ENCODE results near the gene TEKTIP1.
"Not testable (repeated sequence)": the region's sequence is repeated elsewhere in the genome, so short reads cannot be mapped to it uniquely, and the experiment has no call there.

The TEKTIP1 gene

GRCh38 chr19:3507371-3508120 is 31.4 kb upstream of the TEKTIP1 start:
- DNase-seq (ENCODE audit: insufficient read length, low spot score) (no peak), FAIRE-seq (no peak)

- not testable (repeated sequence) for FAIRE-seq; DNase-seq (ENCODE audit: insufficient read length, low spot score)
Observed at GRCh38 chr19:3508121-3508661, 30.8 kb upstream of the TEKTIP1 start.

DNA sequence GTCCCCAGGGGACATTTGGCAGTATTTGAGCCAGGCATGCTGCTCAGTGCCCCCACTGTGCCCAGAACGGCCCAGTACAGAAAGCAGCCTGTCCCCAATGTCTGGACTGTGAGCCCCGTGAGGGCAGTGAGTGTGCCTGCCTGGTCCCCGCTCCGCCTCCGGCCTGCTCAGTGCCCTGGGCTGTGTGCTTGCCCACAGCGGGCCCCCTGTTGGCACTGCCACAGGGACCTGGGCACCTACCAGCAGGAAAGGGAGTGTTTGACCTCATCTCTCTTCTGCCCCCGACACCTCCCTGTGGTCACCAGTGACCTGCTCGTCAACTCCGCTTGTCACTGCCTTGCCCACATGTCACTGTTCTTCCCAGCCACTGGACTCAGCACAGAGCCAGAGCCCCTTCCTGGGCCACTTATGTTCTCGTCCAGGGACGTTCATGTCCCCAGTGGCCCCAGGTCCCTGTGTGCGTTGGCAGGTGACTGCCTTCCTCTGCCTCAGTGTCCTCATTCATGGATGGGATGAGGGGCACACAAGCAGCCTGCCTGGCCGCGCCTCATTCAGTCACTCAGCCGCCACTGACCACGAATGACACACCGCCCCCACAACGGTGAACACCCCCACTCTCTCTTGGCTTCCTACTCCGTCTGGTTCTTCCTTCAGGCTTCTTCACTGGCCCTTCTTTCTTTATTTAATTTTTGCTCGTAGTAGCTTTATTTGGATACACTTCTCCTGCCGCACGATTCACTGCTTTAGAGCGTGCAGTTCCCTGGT is 30.0 kb upstream of the TEKTIP1 start:
- DNase-seq (ENCODE audit: insufficient read length, low spot score) (no peak), FAIRE-seq (no peak)

- FAIRE-seq (no peak), DNase-seq (ENCODE audit: insufficient read length, low spot score) (no peak)
Observed at GRCh38 chr19:3509566-3509989, 29.4 kb upstream of the TEKTIP1 start.

- FAIRE-seq (no peak), DNase-seq (ENCODE audit: insufficient read length, low spot score) (no peak)
Observed at GRCh38 chr19:3510727-3511126, 28.2 kb upstream of the TEKTIP1 start.

DNA sequence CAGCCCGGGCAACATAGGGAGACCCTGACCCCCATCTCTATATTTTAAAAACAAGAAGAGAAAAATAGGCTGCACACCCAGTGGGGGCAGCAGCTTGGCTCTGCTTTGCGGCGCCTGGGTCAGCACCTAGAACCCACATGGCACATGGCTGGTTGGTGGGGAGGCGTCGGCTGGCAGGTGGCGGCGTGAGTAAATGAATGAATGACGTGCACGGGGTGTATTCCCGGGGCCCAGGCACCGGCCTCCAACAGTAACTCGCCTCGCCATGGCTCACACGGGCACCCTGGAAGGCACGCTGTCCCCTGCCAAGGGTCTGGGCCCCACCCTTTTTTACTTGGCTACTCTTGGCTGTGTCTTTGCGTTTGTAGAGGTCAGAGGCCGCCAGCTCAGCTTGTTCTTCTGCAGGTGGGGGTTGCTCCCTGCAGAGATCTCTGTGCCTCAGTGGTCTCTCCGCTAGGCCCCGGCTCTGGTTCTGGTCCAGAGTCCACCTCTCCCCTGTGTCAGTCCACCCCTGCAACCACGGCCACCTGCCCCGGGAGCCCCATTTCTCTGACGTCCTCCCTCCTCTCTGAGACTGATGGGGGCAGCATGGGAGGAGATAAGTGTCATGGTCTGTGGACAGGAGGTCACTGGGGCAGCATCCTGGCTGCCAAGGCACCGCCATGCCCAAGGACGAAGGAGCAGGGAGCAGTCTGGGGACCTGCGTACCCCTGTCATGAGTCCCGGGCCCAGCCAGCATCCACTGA is 27.3 kb upstream of the TEKTIP1 start:
- DNase-seq (ENCODE audit: insufficient read length, low spot score) = no peak

DNA sequence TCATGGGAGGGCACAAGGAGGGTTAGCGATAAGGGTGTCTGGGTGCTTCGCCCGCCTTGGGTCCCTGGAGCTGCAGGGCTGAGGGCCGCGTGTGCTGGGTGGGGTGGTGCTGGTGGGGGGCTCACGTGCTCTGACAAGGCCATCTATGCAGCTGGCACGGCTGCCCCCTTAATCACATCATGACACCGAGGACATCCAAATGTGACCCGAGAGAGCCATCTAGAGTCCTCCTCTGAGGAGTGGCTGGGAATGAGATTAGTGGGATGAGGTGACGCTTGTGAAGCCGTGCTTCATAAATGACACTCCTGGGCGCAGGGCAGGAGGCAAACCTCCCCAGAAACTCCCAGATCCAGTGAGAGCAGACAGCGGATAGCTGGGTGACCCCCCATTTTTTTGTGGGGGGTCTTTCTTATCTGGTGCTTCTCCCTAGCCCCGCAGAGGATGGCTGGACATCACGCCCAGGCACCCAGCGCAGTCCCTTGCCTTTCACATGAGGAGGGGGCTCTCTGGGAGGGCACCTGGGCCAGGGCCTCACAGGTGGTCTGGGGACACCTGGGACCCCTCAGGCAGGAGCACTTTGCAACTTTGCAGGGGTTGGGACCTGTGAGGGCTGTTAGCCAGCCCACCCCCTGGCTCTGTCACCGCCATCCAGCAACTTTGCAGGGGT is 26.3 kb upstream of the TEKTIP1 start:
- FAIRE-seq (no peak), DNase-seq (ENCODE audit: insufficient read length, low spot score) (no peak)

More for the DNA sequence above, 27.3 kb upstream of the TEKTIP1 start:
- no peak for FAIRE-seq

DNA sequence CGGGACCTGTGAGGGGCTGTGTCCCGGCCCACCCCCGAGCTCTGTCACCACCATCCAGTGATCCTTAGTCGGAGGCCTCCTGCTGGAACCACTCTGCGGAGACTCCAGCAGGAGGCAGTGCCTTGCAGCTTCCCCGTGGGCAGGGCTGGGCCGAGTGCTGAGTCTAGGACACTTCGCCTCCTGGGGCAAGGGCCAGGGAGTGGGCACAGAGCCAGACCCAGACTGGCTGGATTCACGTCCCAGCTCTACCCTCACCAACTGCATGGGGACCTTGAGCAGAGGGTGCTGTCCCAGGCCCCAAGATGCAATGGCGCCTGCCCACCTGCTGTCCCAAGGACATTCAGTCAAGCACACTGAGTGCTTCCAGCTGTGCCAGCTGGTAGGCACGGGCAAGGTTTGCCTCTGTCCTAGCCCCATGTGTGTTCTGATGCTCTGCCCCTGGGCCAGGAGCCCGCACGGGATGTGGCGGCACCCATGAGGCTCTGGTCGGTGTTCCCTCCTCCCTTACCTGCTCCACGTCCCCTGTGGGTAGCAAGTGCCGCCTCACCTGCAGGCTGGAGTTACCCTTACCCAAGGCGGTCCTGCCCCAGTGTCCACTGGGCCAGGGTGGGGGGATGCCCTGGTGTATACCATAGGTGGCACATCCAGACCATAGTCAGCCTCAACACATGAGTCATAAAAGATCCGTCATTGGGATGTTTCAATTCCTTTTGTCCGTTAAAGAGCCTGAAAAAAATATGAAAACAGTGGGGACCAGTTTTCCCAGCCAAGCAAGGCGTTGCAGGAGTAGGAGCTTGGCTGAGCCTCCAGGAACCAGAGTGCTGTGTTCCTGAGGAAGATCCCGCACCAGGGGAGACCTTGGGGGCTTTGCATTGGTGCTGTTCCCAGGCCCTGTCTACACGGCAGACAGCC is 25.5 kb upstream of the TEKTIP1 start:
- no peak for DNase-seq (ENCODE audit: insufficient read length, low spot score)
- no peak for FAIRE-seq

- FAIRE-seq (no peak), DNase-seq (ENCODE audit: insufficient read length, low spot score) (no peak)
Observed at GRCh38 chr19:3514930-3515329, 24.0 kb upstream of the TEKTIP1 start.

DNA sequence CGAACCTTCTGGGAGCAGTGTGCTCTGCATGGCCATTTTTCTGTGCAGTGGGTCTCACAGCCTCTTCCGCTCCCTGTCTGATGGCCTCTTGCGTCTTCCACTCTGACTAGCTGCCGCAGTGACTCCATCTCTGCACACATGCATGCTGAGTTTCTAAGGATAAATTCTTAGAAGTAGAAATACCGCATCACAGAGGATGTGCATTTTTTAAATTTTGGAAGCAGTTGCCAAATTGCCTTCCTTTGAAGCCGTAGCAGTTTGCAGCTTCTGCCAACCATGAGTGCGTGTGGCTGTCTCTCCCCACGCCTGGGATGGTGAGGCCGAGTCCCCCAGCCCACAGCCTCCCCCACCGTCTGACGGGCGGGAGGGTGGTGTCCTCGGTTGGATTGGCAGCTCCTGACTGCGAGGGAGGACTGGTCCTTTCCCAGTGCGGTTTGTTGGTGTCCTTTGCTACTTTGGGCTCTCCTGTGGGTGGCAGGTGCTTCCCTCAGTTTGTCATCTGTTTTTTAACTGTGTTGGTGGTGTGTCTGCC is 23.0 kb upstream of the TEKTIP1 start:
- FAIRE-seq (no peak), DNase-seq (ENCODE audit: insufficient read length, low spot score) (no peak)

- FAIRE-seq (no peak), DNase-seq (ENCODE audit: insufficient read length, low spot score) (no peak)
Observed at GRCh38 chr19:3516675-3517207, 22.2 kb upstream of the TEKTIP1 start.

GRCh38 chr19:3517638-3518037 is 21.3 kb upstream of the TEKTIP1 start:
- FAIRE-seq (no peak), DNase-seq (ENCODE audit: insufficient read length, low spot score) (no peak)

DNA sequence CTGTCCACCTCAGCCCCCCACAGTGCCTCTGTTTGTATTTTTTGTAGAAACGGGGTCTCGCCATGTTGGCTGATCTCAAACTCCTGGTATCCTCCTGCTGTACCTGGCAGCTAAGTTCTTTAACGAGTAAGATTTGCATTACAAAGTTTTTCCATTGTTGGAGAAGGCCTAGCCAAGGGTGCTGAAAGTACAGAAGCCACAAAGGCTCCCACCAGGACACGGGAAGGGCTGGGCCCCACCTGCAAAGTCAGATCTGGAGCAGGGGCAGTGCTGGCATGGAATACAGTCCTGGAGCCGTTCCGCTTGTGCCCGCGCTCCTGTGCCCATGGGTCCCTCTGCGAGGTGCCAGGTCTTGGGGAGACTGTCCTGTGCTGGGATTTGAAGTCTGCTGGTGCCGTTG is 20.7 kb upstream of the TEKTIP1 start:
- FAIRE-seq (no peak), DNase-seq (ENCODE audit: insufficient read length, low spot score) (no peak)

DNA sequence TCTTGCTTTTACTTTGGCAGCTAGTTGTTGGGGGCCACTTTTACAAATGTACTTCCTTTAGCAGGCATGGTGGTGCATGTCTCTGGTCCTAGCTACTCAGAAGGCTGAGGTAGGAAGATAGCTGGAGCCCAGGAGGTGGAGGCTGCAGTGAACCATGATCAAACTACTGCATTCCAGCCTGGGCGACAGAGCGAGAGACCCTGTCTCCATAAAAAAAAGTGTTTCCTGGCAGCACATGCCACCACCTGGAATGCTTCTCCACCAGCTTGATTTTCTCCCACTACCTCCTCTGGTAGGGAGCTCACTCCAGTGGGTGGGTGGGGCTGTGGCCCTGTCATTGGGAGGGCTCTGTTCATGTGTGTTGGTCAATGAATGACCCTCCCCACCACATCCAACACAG is 20.3 kb upstream of the TEKTIP1 start:
- FAIRE-seq = no peak
- no peak for DNase-seq (ENCODE audit: insufficient read length, low spot score)

DNA sequence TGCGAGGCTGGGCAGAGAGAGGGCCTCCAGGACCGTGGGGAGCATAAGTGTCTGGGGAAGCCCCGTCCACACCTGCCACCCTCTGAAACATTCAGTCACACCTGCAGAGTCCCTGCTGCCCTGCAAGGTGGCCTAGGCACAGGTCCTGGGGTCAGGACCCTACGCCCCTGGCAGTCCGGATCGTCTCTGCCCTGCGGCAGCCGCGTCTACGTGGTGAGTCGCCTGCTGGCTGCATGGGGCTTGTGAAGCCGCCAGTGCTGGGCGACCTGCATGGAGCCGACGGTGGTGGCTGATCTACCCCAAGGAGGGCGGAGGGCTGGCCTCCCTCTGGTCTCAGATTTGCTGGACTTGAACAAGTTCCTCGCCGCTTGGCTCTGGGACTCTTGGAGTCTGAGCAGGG is 19.8 kb upstream of the TEKTIP1 start:
- FAIRE-seq (no peak), DNase-seq (ENCODE audit: insufficient read length, low spot score) (no peak)

DNA sequence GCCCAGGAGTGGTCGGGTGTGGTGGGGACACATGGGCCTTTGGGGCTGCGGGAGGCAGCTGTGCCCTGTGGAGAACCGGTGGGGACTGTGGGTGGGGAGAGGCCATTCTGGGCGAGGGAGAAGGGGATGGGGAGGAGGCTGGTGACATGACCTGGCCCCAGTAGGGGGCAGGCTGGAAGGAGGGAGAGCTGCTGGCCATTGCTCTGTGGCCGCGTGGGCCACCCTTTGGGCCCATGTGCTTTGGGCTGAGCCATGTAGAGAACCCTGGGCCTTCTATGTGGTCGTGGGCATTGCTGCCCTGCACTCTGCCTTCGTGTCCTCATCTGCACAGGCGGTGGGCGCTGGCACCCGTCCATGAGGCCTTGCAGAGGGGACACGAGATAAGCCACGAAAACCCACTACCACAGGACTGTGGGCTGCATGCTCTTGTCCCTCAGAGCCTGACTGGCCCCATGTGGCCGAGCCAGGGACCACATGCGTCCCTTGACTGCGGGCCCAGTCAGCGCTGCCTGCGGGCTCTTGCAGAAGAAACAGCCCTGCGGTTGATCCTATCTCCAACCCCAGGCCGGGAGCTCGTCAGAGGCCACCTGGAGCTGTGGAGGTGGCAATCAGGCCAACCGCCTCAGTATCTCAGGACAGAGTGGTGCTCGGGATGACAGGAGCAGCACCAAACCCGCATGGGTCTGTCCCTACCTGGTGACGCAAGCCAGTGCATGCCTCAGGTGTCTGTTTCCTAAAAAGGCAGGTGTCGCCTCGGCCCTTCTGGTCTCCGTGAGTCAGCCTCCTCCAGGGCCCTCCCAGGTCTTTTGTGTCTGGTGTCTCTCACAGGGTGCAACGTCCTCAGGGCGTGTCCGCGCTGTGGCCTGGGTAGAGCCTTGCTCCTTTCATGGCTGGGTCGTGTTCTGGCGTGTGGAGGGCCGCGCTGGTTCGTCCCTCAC is 18.5 kb upstream of the TEKTIP1 start:
- FAIRE-seq (no peak), DNase-seq (ENCODE audit: insufficient read length, low spot score) (no peak)

GRCh38 chr19:3521104-3521445 is 17.9 kb upstream of the TEKTIP1 start:
- FAIRE-seq = no peak
- DNase-seq (ENCODE audit: insufficient read length, low spot score) = no peak

All from GM19239 (cell line).